HG03095 (cell line): ENCODE data around the gene SERPINE2.

Experiments
- ATAC-seq: cut with Tn5 transposase; IDR thresholded peaks from one replicate; pipeline ENCODE4 v1.9.1; 2021; ENCODE audit warnings: moderate library complexity; ENCODE audit not compliant: unreplicated experiment

Gene SERPINE2

GRCh38 chr2:223978451-223978850 lies 60.6 kb downstream of the SERPINE2 start:
- no peak for ATAC-seq

- no peak for ATAC-seq
Measured at GRCh38 chr2:223976635-223977226, 62.4 kb downstream of the SERPINE2 start.

- no peak for ATAC-seq
Measured at GRCh38 chr2:223973606-223974005, 65.5 kb downstream of the SERPINE2 start.

- no peak for ATAC-seq
Measured at GRCh38 chr2:223972656-223973102, 66.4 kb downstream of the SERPINE2 start.

- ATAC-seq, result no peak
Measured at GRCh38 chr2:223971731-223972130, 67.4 kb downstream of the SERPINE2 start.

- ATAC-seq, result peak; percentile 65
Measured at GRCh38 chr2:223970343-223971128, 68.5 kb downstream of the SERPINE2 start.

- no peak for ATAC-seq
Measured at GRCh38 chr2:223969856-223970255, 69.2 kb downstream of the SERPINE2 start.

- ATAC-seq, result no peak
Measured at GRCh38 chr2:223969315-223969714, 69.8 kb downstream of the SERPINE2 start.

GRCh38 chr2:223967981-223968380 lies 71.1 kb downstream of the SERPINE2 start:
- ATAC-seq, result no peak

- ATAC-seq, result no peak
Measured at GRCh38 chr2:223959688-223960087, 79.4 kb downstream of the SERPINE2 start.

GRCh38 chr2:223957092-223957851 lies 81.8 kb downstream of the SERPINE2 start, which contains the start of gene MRPL44:
MRPL44 (plus strand) TSS chr2:223957463; CDS start chr2:223957473, 10 bp downstream.
- peak; percentile 85 for ATAC-seq

GRCh38 chr2:223956300-223956699 lies 82.8 kb downstream of the SERPINE2 start:
- no peak for ATAC-seq

- ATAC-seq, result no peak
Measured at GRCh38 chr2:223954401-223954800, 84.7 kb downstream of the SERPINE2 start.

- ATAC-seq, result peak; percentile 56
Measured at GRCh38 chr2:223952280-223952968, 86.7 kb downstream of the SERPINE2 start.

- no peak for ATAC-seq
Measured at GRCh38 chr2:223950448-223951347, 88.4 kb downstream of the SERPINE2 start.

GRCh38 chr2:223949241-223949840 lies 89.7 kb downstream of the SERPINE2 start:
- no peak for ATAC-seq

GRCh38 chr2:223947711-223948205 lies 91.3 kb downstream of the SERPINE2 start:
- ATAC-seq, result no peak

- no peak for ATAC-seq
Measured at GRCh38 chr2:223945755-223946154, 93.3 kb downstream of the SERPINE2 start.
